GM21515 (cell line): ENCODE data around the gene PLXDC1.
"Not testable (repeated sequence)": the region's sequence is repeated elsewhere in the genome, so short reads cannot be mapped to it uniquely, and the experiment has no call there.

Source experiments
- ATAC-seq: cut with Tn5 transposase; IDR thresholded peaks from one replicate; pipeline ENCODE4 v1.9.1; 2021; ENCODE audit not compliant: unreplicated experiment

Gene PLXDC1

GRCh38 chr17:39183045-39183444, 31.6 kb upstream of the PLXDC1 start:
- no peak for ATAC-seq

GRCh38 chr17:39181303-39181702, 29.9 kb upstream of the PLXDC1 start:
- ATAC-seq, result no peak

GRCh38 chr17:39178536-39178935, 27.1 kb upstream of the PLXDC1 start:
- ATAC-seq, result no peak

- no peak for ATAC-seq
Observed at GRCh38 chr17:39177256-39177655, 25.8 kb upstream of the PLXDC1 start.

DNA sequence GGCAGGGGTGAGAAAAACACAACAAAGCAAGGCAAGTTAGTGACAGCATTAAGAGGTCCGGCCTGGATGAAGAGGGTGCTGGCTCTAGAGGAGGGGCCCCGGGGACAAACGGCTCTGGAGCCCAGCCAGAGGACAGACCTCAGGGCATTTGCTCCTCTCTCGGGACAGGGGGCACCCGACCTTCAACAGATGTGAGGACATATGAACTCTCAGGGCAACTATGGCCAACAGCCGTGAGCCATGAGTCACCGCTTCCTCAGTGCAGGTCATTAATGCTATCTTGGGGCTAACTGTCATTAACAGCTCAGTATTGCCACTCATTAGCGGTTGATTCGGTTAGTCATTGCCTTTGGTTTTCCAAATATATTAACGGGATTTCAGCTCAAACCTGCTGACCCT, 24.3 kb upstream of the PLXDC1 start:
- no peak for ATAC-seq

DNA sequence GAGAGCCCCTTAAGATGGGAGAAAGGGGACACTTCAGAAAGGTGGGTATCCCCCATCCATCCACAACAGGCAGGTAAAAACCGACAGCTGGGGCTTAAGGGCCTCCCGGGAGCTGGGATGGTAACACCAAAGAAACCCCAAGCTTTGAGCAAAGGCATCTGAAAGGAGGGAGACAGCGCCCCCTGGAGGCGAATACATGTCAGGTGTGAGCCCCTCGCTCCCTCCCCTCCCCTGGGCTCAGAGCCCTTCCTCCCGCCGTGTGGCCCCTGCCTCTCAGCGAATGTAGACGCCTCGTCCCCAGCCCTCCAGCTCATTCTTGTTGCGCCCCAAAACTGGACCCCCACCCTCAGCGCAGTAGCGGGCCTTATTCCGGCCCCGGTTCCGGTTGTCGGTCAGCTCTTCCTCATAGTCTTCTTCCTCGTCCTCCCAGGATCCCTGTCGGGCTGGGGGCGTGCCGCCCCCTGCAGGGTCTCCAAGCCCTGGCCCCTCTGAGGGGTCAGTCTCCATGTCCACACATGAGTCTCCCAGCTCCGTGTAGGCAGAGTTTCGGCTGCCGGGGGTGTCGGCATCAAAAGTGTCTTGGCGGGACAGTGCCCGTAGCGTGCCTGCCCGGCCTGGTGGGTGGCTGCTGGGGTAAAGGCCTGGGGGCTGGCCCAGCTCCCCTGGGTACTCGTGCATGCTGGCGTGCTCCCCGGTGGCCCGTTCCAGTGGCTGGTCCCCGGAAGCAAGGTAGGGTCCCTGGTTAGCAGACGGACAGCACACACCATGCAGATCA, 23.7 kb upstream of the PLXDC1 start:
- no peak for ATAC-seq

GRCh38 chr17:39173526-39174274, 22.3 kb upstream of the PLXDC1 start:
- no peak for ATAC-seq

GRCh38 chr17:39173080-39173479, 21.6 kb upstream of the PLXDC1 start:
- ATAC-seq, result no peak

DNA sequence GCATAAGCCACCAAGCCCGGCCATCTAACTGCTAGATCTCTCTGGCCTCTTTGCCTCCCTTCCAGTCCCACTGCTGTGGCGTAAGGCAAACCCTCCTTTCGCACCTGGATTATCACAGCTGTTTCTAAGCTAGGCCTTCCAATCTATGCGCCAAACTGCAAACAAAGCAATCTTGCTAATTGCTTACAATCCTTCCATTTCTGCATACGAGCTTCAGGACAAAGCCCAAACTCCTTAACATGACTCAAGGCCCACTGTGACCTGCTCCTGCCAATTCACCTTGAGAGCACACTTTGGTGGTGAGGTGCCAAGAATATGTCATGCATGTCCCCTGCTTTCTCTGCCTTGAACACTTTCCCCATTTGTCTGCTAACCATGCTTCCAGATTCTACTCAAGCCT, 20.5 kb upstream of the PLXDC1 start:
- ATAC-seq, result no peak

DNA sequence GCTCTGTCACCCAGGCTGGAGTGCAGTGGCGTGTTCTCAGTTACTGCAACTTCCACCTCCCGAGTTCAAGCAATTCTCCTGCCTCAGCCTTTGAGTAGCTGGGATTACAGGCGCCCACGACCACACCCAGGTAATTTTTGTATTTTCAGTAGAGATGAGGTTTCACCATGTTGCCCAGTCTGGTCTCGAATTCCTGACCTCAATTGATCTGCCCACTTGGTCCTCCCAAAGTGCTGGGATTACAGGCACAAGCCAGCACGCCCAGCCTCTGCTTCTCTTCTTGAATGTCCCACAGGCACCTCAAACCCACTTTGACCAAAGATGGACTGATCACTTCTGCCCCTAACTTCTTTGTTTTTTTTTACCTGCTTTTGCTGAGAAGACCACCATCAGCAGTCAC, 19.1 kb upstream of the PLXDC1 start:
- ATAC-seq, result no peak

- ATAC-seq, result no peak
Observed at GRCh38 chr17:39170109-39170508, 18.7 kb upstream of the PLXDC1 start.

GRCh38 chr17:39169518-39169917, 18.1 kb upstream of the PLXDC1 start:
- no peak for ATAC-seq

- no peak for ATAC-seq
Observed at GRCh38 chr17:39169101-39169500, 17.7 kb upstream of the PLXDC1 start.

GRCh38 chr17:39168503-39168902, 17.1 kb upstream of the PLXDC1 start:
- ATAC-seq, result not testable (repeated sequence)

DNA sequence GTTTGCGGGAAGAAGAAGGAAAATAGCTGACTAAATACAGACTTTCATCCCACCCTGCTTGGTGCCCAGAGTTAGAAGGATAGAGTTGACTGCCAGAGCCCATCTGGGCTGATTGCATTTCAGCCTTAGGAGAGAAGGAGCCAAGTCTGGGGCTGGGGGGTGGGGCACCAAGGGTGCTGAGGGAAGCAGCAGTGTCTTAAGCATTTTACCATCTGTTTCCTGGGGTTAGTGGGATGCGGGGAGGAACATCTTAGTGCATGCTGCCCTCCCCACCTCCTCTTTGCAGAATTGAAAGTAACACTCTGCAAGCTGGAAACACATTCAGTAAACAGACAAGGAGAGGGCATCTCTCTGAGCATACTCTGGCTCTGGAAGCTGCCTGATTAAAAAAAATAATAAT, 16.0 kb upstream of the PLXDC1 start:
- no peak for ATAC-seq

DNA sequence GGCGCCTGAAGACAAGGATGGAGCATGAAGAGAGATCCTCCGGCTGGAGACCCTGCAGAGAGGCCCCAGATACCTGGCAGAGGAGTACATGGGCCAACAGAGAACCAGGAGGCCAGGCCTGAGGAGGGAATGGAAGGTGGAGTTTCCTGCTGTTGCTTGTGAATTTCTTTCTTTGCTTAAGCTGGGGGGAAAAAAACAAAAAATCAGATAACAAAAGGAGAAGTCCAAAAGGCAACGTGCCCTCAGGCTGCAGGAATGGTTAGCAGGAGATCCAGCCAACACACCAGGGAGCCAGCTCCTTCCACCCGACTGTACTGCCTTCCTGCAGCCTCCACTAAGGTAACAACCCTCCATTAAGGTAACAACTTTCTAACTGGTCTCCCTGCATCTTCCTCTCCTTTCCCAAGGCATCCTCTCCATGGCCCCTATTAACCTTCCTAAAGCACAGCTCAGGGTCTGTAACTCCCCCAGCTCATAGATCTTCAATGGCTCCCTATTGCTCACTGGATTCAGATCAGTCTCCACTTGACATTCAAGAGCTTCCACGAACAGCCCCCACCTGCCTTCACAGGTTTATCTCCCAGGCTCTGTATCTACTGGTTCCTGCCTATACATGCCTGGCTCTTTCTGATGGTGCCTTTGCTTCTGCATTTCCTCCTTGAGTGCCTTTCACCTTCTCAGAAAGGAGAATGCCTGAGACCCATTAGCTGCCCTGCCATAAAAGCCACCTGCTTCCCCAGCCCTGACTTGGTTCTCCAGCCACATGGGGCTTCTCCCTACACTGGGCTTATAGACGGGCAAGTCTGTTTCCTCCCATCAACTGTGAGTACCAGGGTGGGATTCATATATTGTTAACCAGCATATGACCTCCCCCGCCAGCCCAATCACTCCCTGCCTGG, 15.2 kb upstream of the PLXDC1 start:
- ATAC-seq, result no peak

GRCh38 chr17:39165841-39166349, 14.5 kb upstream of the PLXDC1 start, which contains the start of gene ARL5C:
TSS of gene ARL5C (minus strand) at chr17:39166161. CDS start at chr17:39165760, 401 bp downstream.
- no peak for ATAC-seq

DNA sequence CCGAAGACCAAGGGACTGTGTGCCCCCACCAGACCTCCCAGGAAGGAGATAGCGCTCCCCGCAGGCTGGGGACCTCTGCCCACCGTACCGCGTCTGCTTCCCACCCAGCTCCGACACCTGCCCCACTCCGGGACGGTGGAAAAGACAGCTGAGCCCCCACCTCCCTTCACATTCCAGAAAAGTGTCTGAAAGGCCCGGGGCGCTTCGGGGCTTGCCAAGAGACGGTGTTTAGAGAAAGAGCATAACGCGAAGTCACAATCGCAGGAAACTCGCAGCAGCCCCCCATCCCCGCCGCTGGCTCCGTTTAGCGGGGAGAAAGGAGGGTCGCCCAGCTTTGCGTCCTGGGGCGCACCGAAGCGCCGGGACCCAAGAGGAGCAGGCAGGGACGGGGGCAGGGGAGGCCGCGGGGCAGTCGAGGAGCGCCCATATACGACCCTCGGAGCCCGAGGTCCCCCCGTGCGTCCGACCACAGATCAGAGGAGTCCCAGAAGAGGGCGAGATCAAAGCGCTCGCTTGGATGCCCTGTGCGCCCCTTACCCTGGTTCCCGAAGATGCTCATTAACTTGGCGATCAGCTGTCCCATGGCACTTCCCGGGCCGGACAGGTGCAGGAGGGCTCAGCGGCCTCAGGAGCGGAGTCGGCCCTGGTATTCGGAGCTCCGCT, 13.9 kb upstream of the PLXDC1 start:
- ATAC-seq, result no peak

GRCh38 chr17:39164675-39165143, 13.3 kb upstream of the PLXDC1 start:
- ATAC-seq, result no peak

- no peak for ATAC-seq
Observed at GRCh38 chr17:39161962-39162361, 10.5 kb upstream of the PLXDC1 start.
